Measurements from ENCODE around the gene RAI1.

GRCh38 chr17:17732444-17732843 is 51.2 kb downstream of the RAI1 start:
- TF ChIP-seq POLR2A (IDR thresholded peaks at IDR 0.05) (no peak), CTCF (IDR thresholded peaks at IDR 0.05) (no peak), POLR2AphosphoS5 (IDR thresholded peaks at IDR 0.05) (no peak), EP300 (IDR thresholded peaks at IDR 0.05) (no peak)

Data from suprapubic skin (tissue), 4 donors.